ENCODE data around the gene SCP2D1. TPM values are rescaled to one million over a fixed set of nuclear protein-coding genes. Genes with fewer than 3 reads are reported as not detected.

The SCP2D1 gene
- total and polyA plus RNA-seq, 9 of the 15 experiments (the other 6 are each of a cell fraction or from before 2014, with no cell fraction given), result not detected

GRCh38 chr20:18767676-18768075 is 45.9 kb upstream of the SCP2D1 start (continued):
- TF ChIP-seq NFYB (IDR thresholded peaks at IDR 0.05; ENCODE audit: extremely low read depth, insufficient read length) (no peak), ZNF274 (IDR thresholded peaks at IDR 0.05; ENCODE audit: borderline replicate concordance, low read depth, low read length) (no peak), KLF1 (tag; IDR thresholded peaks at IDR 0.05) (no peak), XRCC4 (IDR thresholded peaks at IDR 0.05; ENCODE audit: extremely low read depth, insufficient read depth, insufficient read length) (no peak), TAF9B (IDR thresholded peaks at IDR 0.05; ENCODE audit: partially characterized antibody) (no peak), HNRNPK (IDR thresholded peaks at IDR 0.05; ENCODE audit: low read depth, low read length, poor library complexity, severe bottlenecking) (no peak), SIN3A (IDR thresholded peaks at IDR 0.05; ENCODE audit: borderline replicate concordance in 2 of 2, control insufficient read depth in 1 of 2, low read depth in 2 of 2, low read length in 2 of 2) (no peak), AFF1 (IDR thresholded peaks at IDR 0.05; ENCODE audit: low read depth in 1 of 2, partially characterized antibody in 2 of 2) (no peak), ZNF311 (CRISPR knock-in tag; IDR thresholded peaks at IDR 0.05) (no peak)

Data from K562 (cell line).